ENCODE measurements around the gene KIAA1755.

- TF ChIP-seq, protein P1, sequence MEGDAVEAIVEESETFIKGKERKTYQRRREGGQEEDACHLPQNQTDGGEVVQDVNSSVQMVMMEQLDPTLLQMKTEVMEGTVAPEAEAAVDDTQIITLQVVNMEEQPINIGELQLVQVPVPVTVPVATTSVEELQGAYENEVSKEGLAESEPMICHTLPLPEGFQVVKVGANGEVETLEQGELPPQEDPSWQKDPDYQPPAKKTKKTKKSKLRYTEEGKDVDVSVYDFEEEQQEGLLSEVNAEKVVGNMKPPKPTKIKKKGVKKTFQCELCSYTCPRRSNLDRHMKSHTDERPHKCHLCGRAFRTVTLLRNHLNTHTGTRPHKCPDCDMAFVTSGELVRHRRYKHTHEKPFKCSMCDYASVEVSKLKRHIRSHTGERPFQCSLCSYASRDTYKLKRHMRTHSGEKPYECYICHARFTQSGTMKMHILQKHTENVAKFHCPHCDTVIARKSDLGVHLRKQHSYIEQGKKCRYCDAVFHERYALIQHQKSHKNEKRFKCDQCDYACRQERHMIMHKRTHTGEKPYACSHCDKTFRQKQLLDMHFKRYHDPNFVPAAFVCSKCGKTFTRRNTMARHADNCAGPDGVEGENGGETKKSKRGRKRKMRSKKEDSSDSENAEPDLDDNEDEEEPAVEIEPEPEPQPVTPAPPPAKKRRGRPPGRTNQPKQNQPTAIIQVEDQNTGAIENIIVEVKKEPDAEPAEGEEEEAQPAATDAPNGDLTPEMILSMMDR (conservative IDR thresholded peaks at IDR 0.05; ENCODE audit: low read depth, low read length), result no peak
- TF ChIP-seq EZH2 (IDR thresholded peaks at IDR 0.05; ENCODE audit: low read length, unreplicated experiment), result no peak
These were observed 38.3 kb upstream of the KIAA1755 start for GRCh38 chr20:38298768-38299288.

All from PC-3 (cell line).